WTC11 (cell line): Measurements from ENCODE around the gene LDLRAD4.

ENCODE experiments used
- CREB1 ChIP-seq: sonication (generic); formaldehyde crosslinking; IDR thresholded peaks from 2 replicates; pipeline ENCODE4 v1.8.0; 2023; ENCODE audit warnings: mild to moderate bottlenecking, missing genetic modification reagents
- E2F1 ChIP-seq: sonication (generic); formaldehyde crosslinking; IDR thresholded peaks from 2 replicates; pipeline ENCODE4 v1.8.0; 2022; ENCODE audit warnings: mild to moderate bottlenecking, missing genetic modification reagents
- E2F4 ChIP-seq: sonication (generic); formaldehyde crosslinking; IDR thresholded peaks from 2 replicates; pipeline ENCODE4 v1.8.1; 2022; ENCODE audit warnings: low read depth, mild to moderate bottlenecking, moderate library complexity, missing genetic modification reagents, borderline replicate concordance
- NFE2L1 ChIP-seq: sonication (generic); formaldehyde crosslinking; IDR thresholded peaks from 2 replicates; pipeline ENCODE4 v1.8.1; 2023; ENCODE audit warnings: missing genetic modification reagents
- NR1H2 ChIP-seq: sonication (generic); formaldehyde crosslinking; IDR thresholded peaks from 2 replicates; pipeline ENCODE4 v1.9.0; 2021; ENCODE audit warnings: mild to moderate bottlenecking, moderate library complexity, missing genetic modification reagents
- NR2C2 ChIP-seq: sonication (generic); formaldehyde crosslinking; IDR thresholded peaks from 2 replicates; pipeline ENCODE4 v1.8.0; 2022; ENCODE audit warnings: mild to moderate bottlenecking, missing genetic modification reagents
- TCF7 ChIP-seq: sonication (generic); formaldehyde crosslinking; IDR thresholded peaks from 2 replicates; pipeline ENCODE4 v1.8.0; 2022; ENCODE audit warnings: mild to moderate bottlenecking, low read depth, missing genetic modification reagents, moderate library complexity
- TEAD4 ChIP-seq: sonication (generic); formaldehyde crosslinking; IDR thresholded peaks from 2 replicates; pipeline ENCODE4 v1.8.0; 2022; ENCODE audit warnings: mild to moderate bottlenecking, missing genetic modification reagents
- ZNF121 ChIP-seq: sonication (generic); formaldehyde crosslinking; IDR thresholded peaks from 2 replicates; pipeline ENCODE4 v1.8.0; 2023; ENCODE audit warnings: missing genetic modification reagents
- ZNF138 ChIP-seq: sonication (generic); formaldehyde crosslinking; conservative IDR thresholded peaks from 2 replicates; pipeline ENCODE4 v1.8.1; 2022; ENCODE audit warnings: mild to moderate bottlenecking, moderate library complexity, missing genetic modification reagents
- ZNF317 ChIP-seq: sonication (generic); formaldehyde crosslinking; IDR thresholded peaks from 2 replicates; pipeline ENCODE4 v1.8.1; 2023; ENCODE audit warnings: low read depth, mild to moderate bottlenecking, moderate library complexity, missing genetic modification reagents, borderline replicate concordance
- TF ChIP-seq, protein P1 (sequence below): sonication (generic); formaldehyde crosslinking; IDR thresholded peaks from 2 replicates; pipeline ENCODE4 v1.8.1; 2022; ENCODE audit warnings: low read depth, missing genetic modification reagents, borderline replicate concordance

- no peak for TF ChIP-seq ZNF138 (CRISPR knock-in tag)
- no peak for TF ChIP-seq CREB1 (CRISPR knock-in tag)
- TF ChIP-seq NR2C2 (CRISPR knock-in tag) = no peak
- TF ChIP-seq ZNF317 (CRISPR knock-in tag) = no peak
- TF ChIP-seq E2F1 (CRISPR knock-in tag) = no peak
- no peak for TF ChIP-seq TEAD4 (CRISPR knock-in tag)
- TF ChIP-seq ZNF121 (CRISPR knock-in tag) = no peak
- no peak for TF ChIP-seq NR1H2 (CRISPR knock-in tag)
- TF ChIP-seq NFE2L1 (CRISPR knock-in tag) = no peak
- TF ChIP-seq E2F4 (CRISPR knock-in tag) = no peak
- no peak for TF ChIP-seq TCF7
- TF ChIP-seq, protein P1, sequence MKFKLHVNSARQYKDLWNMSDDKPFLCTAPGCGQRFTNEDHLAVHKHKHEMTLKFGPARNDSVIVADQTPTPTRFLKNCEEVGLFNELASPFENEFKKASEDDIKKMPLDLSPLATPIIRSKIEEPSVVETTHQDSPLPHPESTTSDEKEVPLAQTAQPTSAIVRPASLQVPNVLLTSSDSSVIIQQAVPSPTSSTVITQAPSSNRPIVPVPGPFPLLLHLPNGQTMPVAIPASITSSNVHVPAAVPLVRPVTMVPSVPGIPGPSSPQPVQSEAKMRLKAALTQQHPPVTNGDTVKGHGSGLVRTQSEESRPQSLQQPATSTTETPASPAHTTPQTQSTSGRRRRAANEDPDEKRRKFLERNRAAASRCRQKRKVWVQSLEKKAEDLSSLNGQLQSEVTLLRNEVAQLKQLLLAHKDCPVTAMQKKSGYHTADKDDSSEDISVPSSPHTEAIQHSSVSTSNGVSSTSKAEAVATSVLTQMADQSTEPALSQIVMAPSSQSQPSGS (CRISPR knock-in tag) = no peak
Observed at GRCh38 chr18:13180614-13181375, 37.8 kb upstream of the LDLRAD4 start.
